ENCODE results near the gene NEURL3. TPM values are rescaled to one million over a fixed set of nuclear protein-coding genes. Genes with fewer than 3 reads are reported as not detected.
"Not testable (repeated sequence)": the region's sequence is repeated elsewhere in the genome, so short reads cannot be mapped to it uniquely, and the experiment has no call there.

The NEURL3 gene, protein sequence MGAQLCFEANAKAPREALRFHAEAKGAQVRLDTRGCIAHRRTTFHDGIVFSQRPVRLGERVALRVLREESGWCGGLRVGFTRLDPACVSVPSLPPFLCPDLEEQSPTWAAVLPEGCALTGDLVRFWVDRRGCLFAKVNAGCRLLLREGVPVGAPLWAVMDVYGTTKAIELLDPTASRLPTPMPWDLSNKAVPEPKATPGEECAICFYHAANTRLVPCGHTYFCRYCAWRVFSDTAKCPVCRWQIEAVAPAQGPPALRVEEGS
- under 1 TPM in 5 of 7 donors, not detected in 2; 0.32 to 0.98 (median 0.49) TPM for total RNA-seq
- 1 to 10 TPM in 1 of 3 donors, under 1 TPM in 2; 0.35 to 1.2 (median 0.79) TPM for polyA plus RNA-seq
- long read RNA-seq, donor 1 = 0 reads
- long read RNA-seq, donor 2, partial matches to known transcripts = 0 of 1 reads
- long read RNA-seq, donor 2, other reads (novel, unspliced or antisense) = 0 of 1 reads

DNA sequence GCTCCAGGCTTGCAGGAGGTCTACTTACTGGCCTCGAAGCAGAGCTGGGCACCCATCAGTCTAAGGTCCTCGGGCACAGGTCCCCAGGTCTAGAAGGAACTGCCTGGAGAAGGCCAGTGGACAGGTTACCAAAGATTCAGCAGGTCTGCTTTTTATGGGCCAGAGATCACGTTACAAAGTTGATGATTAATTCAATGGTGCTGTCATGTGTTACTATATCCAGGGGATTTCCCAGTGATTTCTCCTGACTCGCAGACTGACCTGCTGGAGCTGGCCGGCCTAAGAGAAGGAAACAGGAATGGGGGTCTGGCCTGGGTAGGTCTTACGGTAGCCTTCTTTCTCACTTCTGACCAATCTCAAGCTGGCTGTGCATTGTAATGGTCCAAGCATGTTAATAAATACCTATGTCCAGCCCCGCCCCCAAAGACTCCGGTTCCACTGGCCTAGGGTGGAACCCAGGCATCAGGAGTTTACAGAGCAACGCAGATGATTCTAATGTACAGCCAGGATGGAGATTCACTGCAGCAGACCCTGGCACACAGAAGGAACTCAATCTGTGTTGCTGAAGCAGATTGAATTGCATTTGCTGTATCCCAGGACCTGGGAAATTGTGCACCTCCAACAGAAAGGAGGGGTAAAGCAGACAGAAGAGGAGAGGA lies at the start of gene NEURL3:
TSS of gene NEURL3 (minus strand) at position 127 of the 659 bp plus-strand sequence. CDS start at position 56, 71 bp downstream.
- intact Hi-C loops (cut with DNase I; ENCODE audit: low total_unique reads) = loop anchor here (5.0 kb wide), 1 partner anchor 98 kb away; no protein-coding TSS in a partner anchor

DNA sequence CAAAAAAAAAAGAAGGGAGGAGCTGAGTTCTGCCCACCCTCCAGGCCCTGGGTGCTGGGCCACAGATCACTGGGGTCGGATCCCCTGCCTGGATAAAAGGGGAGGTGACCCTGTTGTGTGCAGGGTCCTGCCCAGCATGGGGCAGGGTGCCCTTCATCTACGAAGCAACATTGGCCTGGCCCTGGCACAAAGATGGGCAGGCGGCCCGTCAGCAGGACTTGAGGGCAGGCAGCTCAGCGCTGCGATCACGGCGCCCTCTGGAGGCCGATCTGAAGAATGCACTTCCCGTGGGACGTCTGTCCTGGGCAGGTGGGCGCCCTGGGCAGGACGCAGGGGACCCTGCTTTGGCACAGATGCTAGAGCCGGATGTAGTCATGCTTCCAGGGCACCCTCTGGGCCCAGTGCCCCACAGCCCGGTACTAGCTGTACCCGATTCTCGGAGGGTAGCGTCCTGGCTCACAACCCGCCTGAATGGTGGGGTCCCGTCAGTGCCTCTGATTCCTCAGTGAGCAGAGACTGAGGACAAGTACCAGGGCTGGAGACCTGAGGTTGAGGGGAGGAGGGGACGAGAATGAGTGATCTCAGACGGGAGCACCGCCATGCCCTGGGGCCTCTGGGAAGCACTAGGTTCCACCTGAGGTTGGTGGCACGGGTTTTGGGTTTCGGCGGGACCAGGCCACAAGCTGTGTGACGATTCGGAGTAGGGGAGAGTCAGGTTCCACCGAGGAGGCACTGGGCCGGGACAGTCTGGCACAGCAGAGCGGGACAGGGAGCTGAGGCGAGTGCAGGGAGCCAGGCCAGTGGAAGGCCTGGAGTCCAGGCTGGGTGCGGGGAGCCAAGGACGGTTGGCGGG lies 49.4 kb upstream of the NEURL3 start:
- Histone ChIP-seq H3K27me3 (replicated peaks in 1 of 7) (no peaks in the 10 kb centered on the region), H3K27ac (peak overlapping the region in 3 of 8 donors; percentile 2 to 34 (median 30)), H3K36me3 (peaks cover 0 to 42% (median 35%) of the 10 kb centered on the region in 6 donors), H3K4me1 (peaks cover 11 to 25% (median 13%) of the 10 kb centered on the region in 6 donors), H3K9me3 (no peaks in the 10 kb centered on the region), H3K4me3 (peak overlapping the region in 2 of 8 donors; percentile 8 to 32)
- intact Hi-C loops (cut with DNase I; ENCODE audit: low total_unique reads) = no loop called here
- TF ChIP-seq POLR2A (IDR thresholded peaks at IDR 0.05) (no peak), POLR2AphosphoS5 (IDR thresholded peaks at IDR 0.05) (peak; percentile 75 to 90 (median 87))
- TF ChIP-seq, protein P1, sequence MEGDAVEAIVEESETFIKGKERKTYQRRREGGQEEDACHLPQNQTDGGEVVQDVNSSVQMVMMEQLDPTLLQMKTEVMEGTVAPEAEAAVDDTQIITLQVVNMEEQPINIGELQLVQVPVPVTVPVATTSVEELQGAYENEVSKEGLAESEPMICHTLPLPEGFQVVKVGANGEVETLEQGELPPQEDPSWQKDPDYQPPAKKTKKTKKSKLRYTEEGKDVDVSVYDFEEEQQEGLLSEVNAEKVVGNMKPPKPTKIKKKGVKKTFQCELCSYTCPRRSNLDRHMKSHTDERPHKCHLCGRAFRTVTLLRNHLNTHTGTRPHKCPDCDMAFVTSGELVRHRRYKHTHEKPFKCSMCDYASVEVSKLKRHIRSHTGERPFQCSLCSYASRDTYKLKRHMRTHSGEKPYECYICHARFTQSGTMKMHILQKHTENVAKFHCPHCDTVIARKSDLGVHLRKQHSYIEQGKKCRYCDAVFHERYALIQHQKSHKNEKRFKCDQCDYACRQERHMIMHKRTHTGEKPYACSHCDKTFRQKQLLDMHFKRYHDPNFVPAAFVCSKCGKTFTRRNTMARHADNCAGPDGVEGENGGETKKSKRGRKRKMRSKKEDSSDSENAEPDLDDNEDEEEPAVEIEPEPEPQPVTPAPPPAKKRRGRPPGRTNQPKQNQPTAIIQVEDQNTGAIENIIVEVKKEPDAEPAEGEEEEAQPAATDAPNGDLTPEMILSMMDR (IDR thresholded peaks at IDR 0.05 in 8 of 11, conservative IDR thresholded peaks at IDR 0.05 in 3 of 11) = peak; percentile 81 to 98 (median 96)
- peak; percentile 94 for DNase-seq
- 36 to 41% (median 38%) methylated on average over 29 to 35 of the region's 35 CpGs for WGBS, 5 donors

More for the DNA sequence above, at the start of gene NEURL3:
- H3K27me3 ChIP-seq (replicated peaks in 1 of 7) = peaks cover 0 to 20% (median 0%) of the 10 kb centered on the region in 7 donors
- no peak within 1 kb of the TSS for H3K4me3 ChIP-seq
- no peaks in the 10 kb centered on the region for H3K9me3 ChIP-seq
- no peak for DNase-seq
- peaks cover 27 to 68% (median 50%) of the 10 kb centered on the region in 6 donors for H3K4me1 ChIP-seq
- H3K36me3 ChIP-seq = no peaks in the 10 kb centered on the region
- 51 to 79% (median 70%) methylated on average over 8 to 9 of the region's 9 CpGs for WGBS, 5 donors
- TF ChIP-seq POLR2AphosphoS5 (IDR thresholded peaks at IDR 0.05) (no peak), POLR2A (IDR thresholded peaks at IDR 0.05) (no peak)
- TF ChIP-seq, protein P1 (IDR thresholded peaks at IDR 0.05 in 8 of 11, conservative IDR thresholded peaks at IDR 0.05 in 3 of 11) = no peak
- H3K27ac ChIP-seq = no peak within 1 kb of the TSS

DNA sequence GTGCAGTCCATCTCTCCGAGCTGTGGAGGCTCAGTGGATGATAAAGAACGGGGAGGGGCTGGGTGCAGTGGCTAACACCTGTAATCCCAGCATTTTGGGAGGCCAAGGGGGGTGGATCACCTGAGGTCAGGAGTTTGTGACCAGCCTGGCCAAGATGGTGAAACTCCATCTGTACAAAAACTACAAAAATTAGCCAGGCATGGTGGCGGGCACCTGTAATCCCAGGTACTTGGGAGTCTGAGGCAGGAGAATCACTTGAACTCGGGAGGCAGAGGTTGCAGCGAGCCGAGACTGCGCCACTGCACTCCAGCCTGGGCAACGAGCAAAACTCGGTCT lies 48.8 kb upstream of the NEURL3 start:
- peak overlapping the region in 3 of 8 donors; percentile 2 to 34 (median 30) for H3K27ac ChIP-seq

More for the DNA sequence above, 48.8 kb upstream of the NEURL3 start:
- H3K9me3 ChIP-seq; H3K27me3 ChIP-seq (replicated peaks in 1 of 7); DNase-seq; intact Hi-C loops (cut with DNase I; ENCODE audit: low total_unique reads): not testable (repeated sequence)
- H3K4me3 ChIP-seq = peak overlapping the region in 2 of 8 donors; percentile 8 to 32
- 36 to 58% (median 46%) methylated on average over 9 of the region's 9 CpGs for WGBS, 5 donors
- peaks cover 0 to 48% (median 41%) of the 10 kb centered on the region in 6 donors for H3K36me3 ChIP-seq
- peaks cover 11 to 25% (median 13%) of the 10 kb centered on the region in 6 donors for H3K4me1 ChIP-seq
